Activated CD4-positive, alpha-beta memory T cell treated with anti-CD3 and anti-CD28 coated beads for 36 hours (primary cell): ENCODE results near the gene EFTUD2. TPM values are rescaled to one million over a fixed set of nuclear protein-coding genes. Genes with fewer than 3 reads are reported as not detected.
A peak's percentile ranks its signal among the peaks of the same experiment; 100 is the strongest.

Source experiments
- CTCF ChIA-PET: fragments of 350-600 bp; sonication (Branson Sonifier 250); formaldehyde crosslinking; loops from one replicate; lab custom pipeline; 2021; ENCODE audit warnings: antibody characterized with exemption, inconsistent platforms; lab: Charles Lee
- POLR2A ChIA-PET: fragments of 350-600 bp; sonication (Branson Sonifier 250); formaldehyde crosslinking; loops from one replicate; lab custom pipeline; 2021; ENCODE audit warnings: antibody characterized with exemption; lab: Charles Lee
- DNase-seq: peaks from one replicate; pipeline ENCODE4 v3.0.0-alpha.2; 2020
- H3K27ac Mint-ChIP-seq: one replicate; pipeline ENCODE4 v1.8.0; 2021; ENCODE audit warnings: mixed read lengths
- H3K27me3 Mint-ChIP-seq: one replicate; pipeline ENCODE4 v1.8.0; 2021; ENCODE audit warnings: mixed read lengths
- H3K36me3 Mint-ChIP-seq: one replicate; pipeline ENCODE4 v1.8.0; 2021; ENCODE audit warnings: mixed read lengths
- H3K4me1 Mint-ChIP-seq: one replicate; pipeline ENCODE4 v1.8.0; 2021; ENCODE audit warnings: low read depth, mixed read lengths
- H3K4me3 Mint-ChIP-seq: one replicate; pipeline ENCODE4 v1.8.0; 2021; ENCODE audit warnings: mild to moderate bottlenecking, mixed read lengths
- H3K9me3 Mint-ChIP-seq: one replicate; pipeline ENCODE4 v1.8.0; 2021; ENCODE audit warnings: mixed read lengths
- intact Hi-C: fragments of 100-400 bp; cut with micrococcal nuclease; formaldehyde crosslinking; loops from one replicate; pipeline ENCODE4 v1.15.1; 2023
- total RNA-seq, 2 experiments: library from RNA; stranded (reverse); gene quantifications; one replicate each; pipeline ENCODE4 v1.2.3, GENCODE V29; 2021

The EFTUD2 gene
- total RNA-seq, 2 experiments from 2014 or later = 162 to 171 TPM

GRCh38 chr17:44859701-44860100, 39.5 kb downstream of the EFTUD2 start:
- H3K27ac Mint-ChIP-seq = no peak overlapping the region
- intact Hi-C loops = loop anchor here (10.0 kb wide), 1 partner anchor 325 kb away; no protein-coding TSS in a partner anchor
- POLR2A ChIA-PET = no interaction called here
- H3K36me3 Mint-ChIP-seq = peaks cover 45% of the 10 kb centered on the region
- H3K4me1 Mint-ChIP-seq = no peaks in the 10 kb centered on the region
- CTCF ChIA-PET = interaction anchor here (1.0 to 1.2 kb wide), 2 partner anchors 11 to 19 kb away, joined by 4 read pairs; no protein-coding TSS in a partner anchor
- H3K27me3 Mint-ChIP-seq = no peaks in the 10 kb centered on the region
- no peak for DNase-seq
- H3K9me3 Mint-ChIP-seq = no peaks in the 10 kb centered on the region
- no peak overlapping the region for H3K4me3 Mint-ChIP-seq

- Mint-ChIP-seq H3K9me3 (no peaks in the 10 kb centered on the region), H3K27ac (no peak overlapping the region), H3K36me3 (peaks cover 46% of the 10 kb centered on the region), H3K4me3 (no peak overlapping the region), H3K27me3 (no peaks in the 10 kb centered on the region), H3K4me1 (no peaks in the 10 kb centered on the region)
- CTCF ChIA-PET = interaction anchor here (1.2 kb wide), 1 partner anchor 12 kb away, joined by 3 read pairs; no protein-coding TSS in a partner anchor
- intact Hi-C loops = no loop called here
- POLR2A ChIA-PET = no interaction called here
- no peak for DNase-seq
Observed at GRCh38 chr17:44854192-44854591, 45.1 kb downstream of the EFTUD2 start.

- Mint-ChIP-seq H3K36me3 (peaks cover 36% of the 10 kb centered on the region), H3K9me3 (no peaks in the 10 kb centered on the region), H3K27me3 (no peaks in the 10 kb centered on the region), H3K4me3 (no peak overlapping the region), H3K4me1 (no peaks in the 10 kb centered on the region), H3K27ac (no peak overlapping the region)
- intact Hi-C loops = no loop called here
- no peak for DNase-seq
- ChIA-PET CTCF (no interaction called here), POLR2A (no interaction called here)
Observed at GRCh38 chr17:44850612-44851011, 48.6 kb downstream of the EFTUD2 start.

- H3K4me1 Mint-ChIP-seq = no peaks in the 10 kb centered on the region
- ChIA-PET CTCF (no interaction called here), POLR2A (no interaction called here)
- no peaks in the 10 kb centered on the region for H3K27me3 Mint-ChIP-seq
- intact Hi-C loops = no loop called here
- no peaks in the 10 kb centered on the region for H3K9me3 Mint-ChIP-seq
- H3K4me3 Mint-ChIP-seq = no peak overlapping the region
- peaks cover 36% of the 10 kb centered on the region for H3K36me3 Mint-ChIP-seq
- DNase-seq = no peak
- no peak overlapping the region for H3K27ac Mint-ChIP-seq
Observed at GRCh38 chr17:44850025-44850424, 49.2 kb downstream of the EFTUD2 start.

- Mint-ChIP-seq H3K4me3 (no peak overlapping the region), H3K27me3 (no peaks in the 10 kb centered on the region), H3K36me3 (peaks cover 27% of the 10 kb centered on the region), H3K4me1 (no peaks in the 10 kb centered on the region), H3K9me3 (no peaks in the 10 kb centered on the region), H3K27ac (no peak overlapping the region)
- ChIA-PET CTCF (no interaction called here), POLR2A (no interaction called here)
- intact Hi-C loops = no loop called here
- no peak for DNase-seq
Observed at GRCh38 chr17:44848961-44849489, 50.2 kb downstream of the EFTUD2 start.

GRCh38 chr17:44848257-44848795, 50.9 kb downstream of the EFTUD2 start:
- H3K27me3 Mint-ChIP-seq = no peaks in the 10 kb centered on the region
- no peak for DNase-seq
- no peaks in the 10 kb centered on the region for H3K4me1 Mint-ChIP-seq
- H3K27ac Mint-ChIP-seq = no peak overlapping the region
- peaks cover 21% of the 10 kb centered on the region for H3K36me3 Mint-ChIP-seq
- no peak overlapping the region for H3K4me3 Mint-ChIP-seq
- no peaks in the 10 kb centered on the region for H3K9me3 Mint-ChIP-seq
- ChIA-PET CTCF (interaction anchor here (1.2 to 1.8 kb wide), 2 partner anchors 16 to 69 kb away, joined by 3 to 5 read pairs; no protein-coding TSS in a partner anchor), POLR2A (no interaction called here)
- intact Hi-C loops = no loop called here

GRCh38 chr17:44847586-44847985, 51.7 kb downstream of the EFTUD2 start, which contains the start of gene HIGD1B:
Gene HIGD1B, plus strand, starts transcription at chr17:44847883. Its CDS starts 270 bp downstream, at chr17:44848153.
- Mint-ChIP-seq H3K4me1 (no peaks in the 10 kb centered on the region), H3K27ac (no peak within 1 kb of the TSS), H3K27me3 (no peaks in the 10 kb centered on the region), H3K9me3 (no peaks in the 10 kb centered on the region), H3K36me3 (peaks cover 19% of the 10 kb centered on the region), H3K4me3 (no peak within 1 kb of the TSS)
- POLR2A ChIA-PET = interaction anchor here (0.6 kb wide), 1 partner anchor 264 kb away, joined by 3 read pairs; no protein-coding TSS in a partner anchor
- intact Hi-C loops = no loop called here
- DNase-seq = no peak
- CTCF ChIA-PET = interaction anchor here (1.1 to 1.8 kb wide), 3 partner anchors 17 to 72 kb away, joined by 3 to 5 read pairs (median 3); no protein-coding TSS in a partner anchor

- Mint-ChIP-seq H3K4me3 (no peak overlapping the region), H3K4me1 (no peaks in the 10 kb centered on the region), H3K36me3 (peaks cover 9% of the 10 kb centered on the region), H3K27ac (no peak overlapping the region), H3K27me3 (no peaks in the 10 kb centered on the region), H3K9me3 (no peaks in the 10 kb centered on the region)
- ChIA-PET CTCF (interaction anchor here (0.8 to 1.5 kb wide), 2 partner anchors 20 to 68 kb away, joined by 3 to 5 read pairs; no protein-coding TSS in a partner anchor), POLR2A (no interaction called here)
- no peak for DNase-seq
- intact Hi-C loops = no loop called here
Observed at GRCh38 chr17:44846206-44846605, 53.0 kb downstream of the EFTUD2 start.

GRCh38 chr17:44844390-44844830, 54.8 kb downstream of the EFTUD2 start:
- Mint-ChIP-seq H3K4me1 (peaks cover 5% of the 10 kb centered on the region), H3K27ac (no peak overlapping the region), H3K9me3 (no peaks in the 10 kb centered on the region), H3K27me3 (no peaks in the 10 kb centered on the region), H3K4me3 (no peak overlapping the region), H3K36me3 (no peaks in the 10 kb centered on the region)
- ChIA-PET POLR2A (no interaction called here), CTCF (interaction anchor here (1.3 kb wide), 1 partner anchor 13 kb away, joined by 3 read pairs; no protein-coding TSS in a partner anchor)
- intact Hi-C loops = no loop called here
- DNase-seq = no peak

GRCh38 chr17:44842748-44843147, 56.5 kb downstream of the EFTUD2 start:
- peaks cover 5% of the 10 kb centered on the region for H3K4me1 Mint-ChIP-seq
- no peaks in the 10 kb centered on the region for H3K9me3 Mint-ChIP-seq
- POLR2A ChIA-PET = interaction anchor here (0.6 kb wide), 1 partner anchor 31 kb away, joined by 3 read pairs; no protein-coding TSS in a partner anchor
- no peak for DNase-seq
- intact Hi-C loops = no loop called here
- H3K27ac Mint-ChIP-seq = no peak overlapping the region
- CTCF ChIA-PET = no interaction called here
- no peaks in the 10 kb centered on the region for H3K27me3 Mint-ChIP-seq
- H3K4me3 Mint-ChIP-seq = no peak overlapping the region
- no peaks in the 10 kb centered on the region for H3K36me3 Mint-ChIP-seq

GRCh38 chr17:44840936-44841335, 58.3 kb downstream of the EFTUD2 start:
- Mint-ChIP-seq H3K9me3 (no peaks in the 10 kb centered on the region), H3K27ac (peak overlapping the region; percentile 11)

GRCh38 chr17:44840274-44840673, 59.0 kb downstream of the EFTUD2 start:
- intact Hi-C loops = no loop called here
- DNase-seq = no peak
- Mint-ChIP-seq H3K27ac (no peak overlapping the region), H3K4me3 (no peak overlapping the region), H3K27me3 (no peaks in the 10 kb centered on the region), H3K36me3 (no peaks in the 10 kb centered on the region), H3K9me3 (no peaks in the 10 kb centered on the region), H3K4me1 (peaks cover 5% of the 10 kb centered on the region)
- POLR2A ChIA-PET = no interaction called here
- CTCF ChIA-PET = no interaction called here

More at GRCh38 chr17:44840936-44841335, 58.3 kb downstream of the EFTUD2 start:
- Mint-ChIP-seq H3K4me3 (no peak overlapping the region), H3K36me3 (no peaks in the 10 kb centered on the region), H3K4me1 (peaks cover 5% of the 10 kb centered on the region), H3K27me3 (no peaks in the 10 kb centered on the region)
- CTCF ChIA-PET = no interaction called here
- intact Hi-C loops = no loop called here
- DNase-seq = no peak
- POLR2A ChIA-PET = no interaction called here
